ENCODE results near the gene LIPC.

The LIPC gene

GRCh38 chr15:58466566-58466965 lies 34.8 kb downstream of the LIPC start:
- H3K4me3 ChIP-seq (ENCODE audit: insufficient read depth, low read length, poor library complexity, severe bottlenecking) = no peak overlapping the region
- H3K9me2 ChIP-seq (replicated peaks; ENCODE audit: insufficient read depth, low read length) = no peaks in the 10 kb centered on the region
- no peaks in the 10 kb centered on the region for H3F3A ChIP-seq (ENCODE audit: insufficient read depth)
- TF ChIP-seq EZH2phosphoT487 (conservative IDR thresholded peaks at IDR 0.05; ENCODE audit: low read length) (no peak), CTCF (IDR thresholded peaks at IDR 0.05; ENCODE audit: insufficient read depth, low read length, poor library complexity, severe bottlenecking) (no peak)
- H2AFZ ChIP-seq (ENCODE audit: low read depth, low read length, severe bottlenecking) = no peak overlapping the region
- H3K36me3 ChIP-seq (ENCODE audit: low read length) = no peaks in the 10 kb centered on the region
- no peaks in the 10 kb centered on the region for H3K9me3 ChIP-seq (ENCODE audit: insufficient read depth, low read length)
- no peak overlapping the region for H3K9ac ChIP-seq (ENCODE audit: low read length)
- H3K27me3 ChIP-seq (ENCODE audit: low read length) = no peaks in the 10 kb centered on the region
- no peak overlapping the region for H3K4me2 ChIP-seq (ENCODE audit: low read depth, low read length, poor library complexity, severe bottlenecking)
- H3K27ac ChIP-seq (ENCODE audit: low read depth, low read length) = no peak overlapping the region
- no peaks in the 10 kb centered on the region for H4K20me1 ChIP-seq (ENCODE audit: low read depth, low read length)
- H3K79me2 ChIP-seq (ENCODE audit: insufficient read depth, low read length) = no peaks in the 10 kb centered on the region

- no peak overlapping the region for H3K4me2 ChIP-seq (ENCODE audit: low read depth, low read length, poor library complexity, severe bottlenecking)
- no peaks in the 10 kb centered on the region for H3K9me3 ChIP-seq (ENCODE audit: insufficient read depth, low read length)
Observed at GRCh38 chr15:58467121-58467721, 35.4 kb downstream of the LIPC start.

GRCh38 chr15:58467722-58468423 lies 36.1 kb downstream of the LIPC start:
- no peak for TF ChIP-seq EZH2phosphoT487 (conservative IDR thresholded peaks at IDR 0.05; ENCODE audit: low read length)
- no peak for TF ChIP-seq CTCF (IDR thresholded peaks at IDR 0.05; ENCODE audit: insufficient read depth, low read length, poor library complexity, severe bottlenecking)
- H3K9ac ChIP-seq (ENCODE audit: low read length) = no peak overlapping the region
- no peaks in the 10 kb centered on the region for H3K27me3 ChIP-seq (ENCODE audit: low read length)
- H3K9me2 ChIP-seq (replicated peaks; ENCODE audit: insufficient read depth, low read length) = no peaks in the 10 kb centered on the region
- H3K27ac ChIP-seq (ENCODE audit: low read depth, low read length) = no peak overlapping the region
- H3K79me2 ChIP-seq (ENCODE audit: insufficient read depth, low read length) = no peaks in the 10 kb centered on the region
- no peak overlapping the region for H2AFZ ChIP-seq (ENCODE audit: low read depth, low read length, severe bottlenecking)
- H4K20me1 ChIP-seq (ENCODE audit: low read depth, low read length) = no peaks in the 10 kb centered on the region
- no peak overlapping the region for H3K4me2 ChIP-seq (ENCODE audit: low read depth, low read length, poor library complexity, severe bottlenecking)
- H3K36me3 ChIP-seq (ENCODE audit: low read length) = no peaks in the 10 kb centered on the region
- no peaks in the 10 kb centered on the region for H3K9me3 ChIP-seq (ENCODE audit: insufficient read depth, low read length)
- no peak overlapping the region for H3K4me3 ChIP-seq (ENCODE audit: insufficient read depth, low read length, poor library complexity, severe bottlenecking)
- no peaks in the 10 kb centered on the region for H3F3A ChIP-seq (ENCODE audit: insufficient read depth)

More at GRCh38 chr15:58467121-58467721, 35.4 kb downstream of the LIPC start:
- Histone ChIP-seq H3K9me2 (replicated peaks; ENCODE audit: insufficient read depth, low read length) (no peaks in the 10 kb centered on the region), H3K4me3 (ENCODE audit: insufficient read depth, low read length, poor library complexity, severe bottlenecking) (no peak overlapping the region), H2AFZ (ENCODE audit: low read depth, low read length, severe bottlenecking) (no peak overlapping the region), H4K20me1 (ENCODE audit: low read depth, low read length) (no peaks in the 10 kb centered on the region), H3K36me3 (ENCODE audit: low read length) (no peaks in the 10 kb centered on the region), H3K27me3 (ENCODE audit: low read length) (no peaks in the 10 kb centered on the region), H3K9ac (ENCODE audit: low read length) (no peak overlapping the region), H3F3A (ENCODE audit: insufficient read depth) (no peaks in the 10 kb centered on the region), H3K27ac (ENCODE audit: low read depth, low read length) (no peak overlapping the region), H3K79me2 (ENCODE audit: insufficient read depth, low read length) (no peaks in the 10 kb centered on the region)
- no peak for TF ChIP-seq CTCF (IDR thresholded peaks at IDR 0.05; ENCODE audit: insufficient read depth, low read length, poor library complexity, severe bottlenecking)
- no peak for TF ChIP-seq EZH2phosphoT487 (conservative IDR thresholded peaks at IDR 0.05; ENCODE audit: low read length)
